ENCODE results near the gene VPS37B. TPM values are rescaled to one million over a fixed set of nuclear protein-coding genes. Genes with fewer than 3 reads are reported as not detected.

The VPS37B gene
- 5.1 and 5.9 TPM in 2 replicates for total RNA-seq

GRCh38 chr12:122895704-122896636 is at the start of gene VPS37B:
Gene VPS37B (minus strand): TSS chr12:122896124. CDS start chr12:122896062, 62 bp downstream.

GRCh38 chr12:122834921-122835749 is 60.8 kb downstream of the VPS37B start, which contains the start of gene HIP1R:
Gene HIP1R (plus strand): TSS chr12:122835457. CDS start chr12:122835551, 94 bp downstream.

Other genes starting within 250 kb of the VPS37B start
- 0.14 TPM in 1 of 2 replicates, not detected in the other for gene HCAR2, start 192.8 kb downstream of the VPS37B start, total RNA-seq
- not detected in 2 replicates for gene HCAR3, start 179.3 kb downstream of the VPS37B start, total RNA-seq
- gene HCAR1, start 165.3 kb downstream of the VPS37B start, total RNA-seq: under 0.01 and 0.09 TPM in 2 replicates
- 25.6 and 29.1 TPM in 2 replicates for gene DENR, start 143.3 kb downstream of the VPS37B start, total RNA-seq
- 0.43 and 1.1 TPM in 2 replicates for gene CCDC62, start 121.6 kb downstream of the VPS37B start, total RNA-seq
- 8.0 and 10.7 TPM in 2 replicates for gene HIP1R, start 60.7 kb downstream of the VPS37B start, total RNA-seq
- gene ABCB9, start 70.3 kb upstream of the VPS37B start, total RNA-seq: 5.3 and 7.4 TPM in 2 replicates
- 9.2 and 10.0 TPM in 2 replicates for gene OGFOD2, start 79.1 kb upstream of the VPS37B start, total RNA-seq
- gene ARL6IP4, start 84.6 kb upstream of the VPS37B start, total RNA-seq: 157 and 248 TPM in 2 replicates

Data from smooth muscle cell of bladder (primary cell).